BLaER1 (cell line): Measurements from ENCODE around the gene CCDC184.

ENCODE experiments used
- H3K27ac ChIP-seq: shearing (Covaris generic); formaldehyde crosslinking; 2 replicates; pipeline ENCODE4 v1.8.1; 2022
- H3K27me3 ChIP-seq: shearing (Covaris generic); formaldehyde crosslinking; 2 replicates; pipeline ENCODE4 v1.8.1; 2022
- H3K36me3 ChIP-seq: shearing (Covaris generic); formaldehyde crosslinking; 2 replicates; pipeline ENCODE4 v1.8.1; 2022
- H3K4me1 ChIP-seq: shearing (Covaris generic); formaldehyde crosslinking; 2 replicates; pipeline ENCODE4 v1.8.1; 2022
- H3K4me2 ChIP-seq: shearing (Covaris generic); formaldehyde crosslinking; 2 replicates; pipeline ENCODE4 v1.8.1; 2022
- H3K4me3 ChIP-seq: shearing (Covaris generic); formaldehyde crosslinking; 2 replicates; pipeline ENCODE4 v1.8.1; 2022
- H3K9ac ChIP-seq: shearing (Covaris generic); formaldehyde crosslinking; 2 replicates; pipeline ENCODE4 v1.8.1; 2022
- H3K9me3 ChIP-seq: shearing (Covaris generic); formaldehyde crosslinking; 2 replicates; pipeline ENCODE4 v1.8.1; 2022
- H4K20me1 ChIP-seq: shearing (Covaris generic); formaldehyde crosslinking; 2 replicates; pipeline ENCODE4 v1.8.1; 2022
- Cebpa-rat ChIP-seq: shearing (Covaris generic); IDR thresholded peaks from 2 replicates; pipeline ENCODE4 v1.8.1; 2022

Gene CCDC184

GRCh38 chr12:48157889-48158370, 25.5 kb upstream of the CCDC184 start:
- Histone ChIP-seq H3K4me3 (peak overlapping the region; percentile 83), H3K36me3 (peaks cover 17% of the 10 kb centered on the region), H3K27ac (peak overlapping the region; percentile 62), H3K27me3 (no peaks in the 10 kb centered on the region), H4K20me1 (peaks cover 7% of the 10 kb centered on the region; the same call in 1 of the 2 replicates), H3K9ac (peak overlapping the region; percentile 82), H3K9me3 (no peaks in the 10 kb centered on the region), H3K4me2 (peak overlapping the region; percentile 95), H3K4me1 (peaks cover 17% of the 10 kb centered on the region)
- TF ChIP-seq Cebpa-rat, result no peak

GRCh38 chr12:48160046-48160445, 23.4 kb upstream of the CCDC184 start:
- H3K27me3 ChIP-seq, result no peaks in the 10 kb centered on the region
- peaks cover 17% of the 10 kb centered on the region for H3K4me1 ChIP-seq
- no peak overlapping the region for H3K9ac ChIP-seq
- H3K27ac ChIP-seq, result no peak overlapping the region
- H3K4me3 ChIP-seq, result no peak overlapping the region
- H3K4me2 ChIP-seq, result no peak overlapping the region
- no peaks in the 10 kb centered on the region for H3K9me3 ChIP-seq
- H3K36me3 ChIP-seq, result no peaks in the 10 kb centered on the region
- no peaks in the 10 kb centered on the region for H4K20me1 ChIP-seq
- no peak for TF ChIP-seq Cebpa-rat

- peaks cover 16% of the 10 kb centered on the region for H3K4me1 ChIP-seq
- H3K4me3 ChIP-seq, result no peak overlapping the region
- no peaks in the 10 kb centered on the region for H3K9me3 ChIP-seq
- H3K4me2 ChIP-seq, result no peak overlapping the region
- no peaks in the 10 kb centered on the region for H4K20me1 ChIP-seq
- H3K27ac ChIP-seq, result no peak overlapping the region
- TF ChIP-seq Cebpa-rat, result no peak
- H3K27me3 ChIP-seq, result no peaks in the 10 kb centered on the region
- no peak overlapping the region for H3K9ac ChIP-seq
- H3K36me3 ChIP-seq, result no peaks in the 10 kb centered on the region
These were observed 22.6 kb upstream of the CCDC184 start for GRCh38 chr12:48160807-48161206.

- H3K4me1 ChIP-seq, result no peaks in the 10 kb centered on the region
- no peak for TF ChIP-seq Cebpa-rat
- H4K20me1 ChIP-seq, result no peaks in the 10 kb centered on the region
- no peaks in the 10 kb centered on the region for H3K9me3 ChIP-seq
- H3K4me3 ChIP-seq, result no peak overlapping the region
- no peak overlapping the region for H3K9ac ChIP-seq
- no peak overlapping the region for H3K27ac ChIP-seq
- no peak overlapping the region for H3K4me2 ChIP-seq
- no peaks in the 10 kb centered on the region for H3K36me3 ChIP-seq
- no peaks in the 10 kb centered on the region for H3K27me3 ChIP-seq
These were observed 20.2 kb upstream of the CCDC184 start for GRCh38 chr12:48163150-48163747.

GRCh38 chr12:48164451-48164850, 19.0 kb upstream of the CCDC184 start:
- Histone ChIP-seq H3K36me3 (no peaks in the 10 kb centered on the region), H3K27ac (no peak overlapping the region)
- no peak for TF ChIP-seq Cebpa-rat

GRCh38 chr12:48165089-48165981, 18.1 kb upstream of the CCDC184 start:
- Histone ChIP-seq H3K4me1 (no peaks in the 10 kb centered on the region), H3K27ac (no peak overlapping the region), H3K4me3 (no peak overlapping the region), H3K27me3 (no peaks in the 10 kb centered on the region), H4K20me1 (no peaks in the 10 kb centered on the region), H3K4me2 (no peak overlapping the region), H3K9ac (no peak overlapping the region), H3K9me3 (no peaks in the 10 kb centered on the region), H3K36me3 (no peaks in the 10 kb centered on the region)
- TF ChIP-seq Cebpa-rat, result no peak

More at GRCh38 chr12:48164451-48164850, 19.0 kb upstream of the CCDC184 start:
- H3K4me1 ChIP-seq, result no peaks in the 10 kb centered on the region
- H3K4me3 ChIP-seq, result no peak overlapping the region
- H4K20me1 ChIP-seq, result no peaks in the 10 kb centered on the region
- no peak overlapping the region for H3K9ac ChIP-seq
- no peaks in the 10 kb centered on the region for H3K9me3 ChIP-seq
- no peaks in the 10 kb centered on the region for H3K27me3 ChIP-seq
- H3K4me2 ChIP-seq, result no peak overlapping the region

GRCh38 chr12:48169011-48169410, 14.4 kb upstream of the CCDC184 start:
- Histone ChIP-seq H3K9ac (no peak overlapping the region), H3K27ac (no peak overlapping the region), H3K4me2 (no peak overlapping the region), H4K20me1 (no peaks in the 10 kb centered on the region), H3K4me1 (no peaks in the 10 kb centered on the region), H3K36me3 (no peaks in the 10 kb centered on the region), H3K4me3 (no peak overlapping the region), H3K27me3 (no peaks in the 10 kb centered on the region), H3K9me3 (no peaks in the 10 kb centered on the region)
- TF ChIP-seq Cebpa-rat, result no peak

- peaks cover 24% of the 10 kb centered on the region for H3K4me1 ChIP-seq
- no peak for TF ChIP-seq Cebpa-rat
- H3K27ac ChIP-seq, result no peak overlapping the region
- no peak overlapping the region for H3K9ac ChIP-seq
- no peaks in the 10 kb centered on the region for H3K27me3 ChIP-seq
- H3K4me3 ChIP-seq, result no peak overlapping the region
- no peaks in the 10 kb centered on the region for H3K36me3 ChIP-seq
- H3K4me2 ChIP-seq, result no peak overlapping the region
- H4K20me1 ChIP-seq, result no peaks in the 10 kb centered on the region
- H3K9me3 ChIP-seq, result no peaks in the 10 kb centered on the region
These were observed 7.6 kb upstream of the CCDC184 start for GRCh38 chr12:48175613-48176416.

- no peak overlapping the region for H3K9ac ChIP-seq
These were observed 7.1 kb upstream of the CCDC184 start for GRCh38 chr12:48176417-48176751.

More at GRCh38 chr12:48176417-48176751, 7.1 kb upstream of the CCDC184 start:
- Histone ChIP-seq H3K9me3 (no peaks in the 10 kb centered on the region), H3K4me3 (no peak overlapping the region), H3K4me1 (peaks cover 24% of the 10 kb centered on the region), H3K27ac (no peak overlapping the region), H3K4me2 (no peak overlapping the region), H3K27me3 (no peaks in the 10 kb centered on the region), H4K20me1 (no peaks in the 10 kb centered on the region), H3K36me3 (no peaks in the 10 kb centered on the region)
- TF ChIP-seq Cebpa-rat, result no peak
